ENCODE measurements around the gene TCF7.

DNA sequence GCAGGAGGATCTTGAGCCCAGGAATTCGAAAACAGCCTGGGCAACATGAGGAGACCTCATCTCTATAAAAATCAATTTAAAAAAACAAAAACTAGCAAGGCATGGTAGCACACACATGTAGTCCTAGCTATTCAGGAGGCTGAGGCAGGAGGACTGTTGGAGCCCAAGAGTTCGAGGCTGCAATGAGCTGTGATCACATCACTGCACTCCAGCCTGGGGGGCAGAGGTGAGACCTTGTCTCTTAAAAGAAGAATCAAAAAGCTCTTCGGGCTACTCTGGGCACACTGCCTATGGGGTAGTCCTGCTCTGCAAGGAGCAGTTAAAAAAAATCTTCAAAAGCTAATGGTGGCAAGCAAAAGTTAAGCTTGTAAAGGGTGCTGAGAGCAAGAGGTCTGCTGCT is 38.8 kb downstream of the TCF7 start:
- no peak for TF ChIP-seq CTCF (IDR thresholded peaks at IDR 0.05 in 4 of 5, conservative IDR thresholded peaks at IDR 0.05 in 1 of 5)
- TF ChIP-seq POLR2A (IDR thresholded peaks at IDR 0.05): no peak
